Islet of Langerhans (tissue), 1 donor: ENCODE results near the gene STARD5.
"Not testable (repeated sequence)": the region's sequence is repeated elsewhere in the genome, so short reads cannot be mapped to it uniquely, and the experiment has no call there.

Experiments used
- FAIRE-seq: peaks from one replicate; lab custom pipeline; 2011; peaks lifted over from hg19 to GRCh38; lab: Jason Lieb, UNC

STARD5 gene

GRCh38 chr15:81323944-81324881 is at the start of gene STARD5:
Gene STARD5 (minus strand): TSS chr15:81324141. CDS start chr15:81324099, 42 bp downstream.
- no peak for FAIRE-seq

- no peak for FAIRE-seq
These were observed 49.2 kb upstream of the STARD5 start for GRCh38 chr15:81373176-81373575.

GRCh38 chr15:81372575-81372974 is 48.6 kb upstream of the STARD5 start:
- no peak for FAIRE-seq

GRCh38 chr15:81363718-81364500 is 40.0 kb upstream of the STARD5 start:
- FAIRE-seq, result no peak

DNA sequence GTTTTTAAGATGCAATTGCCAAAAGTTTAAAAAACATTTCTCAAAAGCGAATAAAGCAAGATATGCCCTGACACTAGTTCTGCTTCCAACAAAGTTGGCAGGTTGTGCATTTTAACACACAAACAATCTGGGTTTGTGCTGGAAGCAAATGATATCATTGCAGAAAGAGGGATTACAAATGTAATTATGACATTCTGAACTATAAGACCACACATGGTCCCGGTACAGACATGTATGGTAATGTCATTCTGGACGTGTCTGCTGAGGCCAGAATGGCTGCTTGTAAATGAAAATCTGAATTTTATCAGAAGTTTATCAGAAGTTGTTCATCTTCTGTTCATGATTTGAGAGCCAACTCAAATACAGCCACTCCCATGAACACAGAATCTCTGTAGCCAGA is 39.3 kb upstream of the STARD5 start:
- FAIRE-seq, result no peak

- no peak for FAIRE-seq
These were observed 38.8 kb upstream of the STARD5 start for GRCh38 chr15:81362790-81363189.

GRCh38 chr15:81361891-81362290 is 38.0 kb upstream of the STARD5 start:
- FAIRE-seq, result no peak

DNA sequence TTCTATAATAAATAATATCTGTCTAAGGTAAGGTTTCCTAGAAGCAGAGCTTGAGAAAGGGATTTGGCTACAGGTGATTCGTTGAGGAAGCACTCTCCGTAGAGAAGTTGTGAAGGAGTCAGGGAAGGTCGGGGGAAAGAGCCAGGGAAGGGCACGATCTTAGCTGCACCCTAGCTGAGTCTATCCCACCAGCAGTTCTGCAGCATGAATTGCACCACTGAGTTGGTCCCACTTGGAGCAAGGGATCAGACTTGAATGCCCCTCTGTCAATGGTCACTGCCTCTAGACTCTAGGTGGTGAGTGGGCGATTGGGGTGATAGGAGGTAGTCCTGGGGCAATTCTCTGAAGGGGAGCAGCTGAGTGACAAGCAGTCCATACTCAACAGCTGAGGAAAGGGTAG is 36.5 kb upstream of the STARD5 start:
- FAIRE-seq, result no peak

- FAIRE-seq, result no peak
These were observed 34.3 kb upstream of the STARD5 start for GRCh38 chr15:81358248-81358647.

- no peak for FAIRE-seq
These were observed 33.3 kb upstream of the STARD5 start for GRCh38 chr15:81357180-81357686.

GRCh38 chr15:81356252-81356651 is 32.3 kb upstream of the STARD5 start:
- no peak for FAIRE-seq

DNA sequence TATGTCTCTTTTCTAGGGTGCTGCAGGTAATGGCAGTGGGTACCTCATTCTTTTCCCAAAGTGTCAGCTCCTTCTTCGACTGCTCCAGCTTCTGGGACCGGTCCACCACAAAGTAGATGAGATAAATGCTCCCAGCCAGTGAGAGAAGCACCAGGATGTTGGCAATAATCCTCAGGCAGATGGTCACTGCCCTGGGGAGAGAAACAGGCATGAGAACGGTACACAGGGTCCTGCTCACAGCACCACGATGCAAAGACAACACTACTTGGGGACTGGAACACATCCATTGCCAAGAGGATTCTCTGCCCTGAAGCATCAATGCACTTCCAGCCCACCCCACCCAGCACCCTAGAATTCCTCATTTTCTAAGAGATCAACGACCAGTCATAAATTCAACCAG is 27.7 kb upstream of the STARD5 start:
- FAIRE-seq, result no peak

DNA sequence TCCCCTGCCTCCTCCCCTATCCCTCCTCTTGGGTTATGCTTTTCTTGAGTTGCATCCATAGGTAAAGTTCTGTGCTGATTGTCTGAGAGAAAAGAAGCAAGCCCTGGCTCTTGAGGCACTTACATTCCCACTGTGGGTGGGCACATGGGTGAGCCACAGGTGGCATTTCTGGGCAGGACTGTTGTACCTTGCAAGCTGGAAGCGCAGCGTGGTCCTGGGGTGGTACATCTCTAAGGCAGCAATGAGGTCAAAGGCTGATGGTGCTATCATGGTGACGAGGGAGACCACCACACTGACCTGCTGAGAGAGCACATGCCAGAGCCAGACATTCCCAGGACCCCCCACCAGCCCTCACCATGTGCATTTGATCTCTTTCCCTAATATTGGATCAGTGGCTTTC is 25.3 kb upstream of the STARD5 start:
- FAIRE-seq, result no peak

GRCh38 chr15:81348691-81349090 is 24.8 kb upstream of the STARD5 start:
- not testable (repeated sequence) for FAIRE-seq

DNA sequence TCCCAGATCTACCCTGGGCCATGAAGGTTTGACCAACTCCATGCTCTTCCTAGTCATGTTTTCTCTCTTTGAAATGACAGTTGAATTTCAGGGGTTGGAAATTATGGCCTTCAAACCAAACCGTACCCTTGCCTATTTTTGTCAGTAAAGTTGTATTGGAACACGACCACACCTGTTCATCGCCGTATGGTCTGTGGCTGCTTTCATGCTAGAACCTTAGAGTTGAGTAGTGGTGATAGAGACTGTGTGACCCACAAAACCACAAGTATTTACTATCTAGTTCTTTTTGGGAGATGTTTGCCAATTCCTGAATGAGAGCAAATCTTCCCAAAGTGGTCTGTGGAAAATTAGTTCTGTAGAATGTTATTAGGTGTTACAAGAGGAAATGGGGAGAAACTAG is 24.0 kb upstream of the STARD5 start:
- no peak for FAIRE-seq

- FAIRE-seq, result no peak
These were observed 22.7 kb upstream of the STARD5 start for GRCh38 chr15:81346611-81347010.

DNA sequence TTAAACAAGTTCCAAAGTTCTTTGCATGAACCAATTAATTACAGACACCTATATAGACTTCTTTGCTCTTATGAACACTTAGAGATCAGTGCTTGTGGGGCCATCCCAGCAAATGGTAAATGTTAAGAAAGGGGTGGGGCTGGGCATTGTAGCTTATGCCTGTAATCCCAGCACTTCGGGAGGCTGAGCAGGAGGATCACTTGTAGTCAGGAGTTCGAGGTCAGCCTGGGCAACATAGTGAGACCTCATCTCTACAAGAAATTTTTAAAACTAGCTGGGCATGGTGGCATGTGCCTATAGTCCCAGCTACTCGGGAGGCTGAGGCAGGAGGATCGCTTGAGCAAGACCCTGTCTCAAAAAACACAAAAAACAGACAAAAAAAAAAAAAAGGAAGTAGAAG is 19.4 kb upstream of the STARD5 start:
- FAIRE-seq, result no peak

GRCh38 chr15:81341351-81341750 is 17.4 kb upstream of the STARD5 start:
- no peak for FAIRE-seq

DNA sequence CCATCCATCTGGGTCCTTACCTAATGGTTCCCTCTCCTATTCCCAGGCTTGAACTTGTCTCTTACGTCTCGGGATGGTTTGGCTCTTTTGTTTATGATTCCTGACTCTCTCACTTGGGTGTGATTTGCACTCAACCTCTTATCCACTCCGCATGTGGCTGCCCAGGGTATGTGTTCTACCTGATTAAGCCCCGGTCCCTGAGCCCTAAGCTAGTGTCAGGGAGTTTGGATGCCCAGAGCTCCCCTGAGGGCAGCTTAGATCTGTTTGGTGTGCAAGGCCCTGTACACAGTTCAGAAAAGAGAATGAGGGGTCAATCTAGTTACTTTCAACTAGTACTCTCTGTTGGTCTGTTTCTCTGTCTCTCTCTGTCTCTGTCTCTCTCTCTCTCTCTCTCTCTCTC is 15.9 kb upstream of the STARD5 start:
- FAIRE-seq, result no peak

GRCh38 chr15:81339321-81339720 is 15.4 kb upstream of the STARD5 start:
- no peak for FAIRE-seq

DNA sequence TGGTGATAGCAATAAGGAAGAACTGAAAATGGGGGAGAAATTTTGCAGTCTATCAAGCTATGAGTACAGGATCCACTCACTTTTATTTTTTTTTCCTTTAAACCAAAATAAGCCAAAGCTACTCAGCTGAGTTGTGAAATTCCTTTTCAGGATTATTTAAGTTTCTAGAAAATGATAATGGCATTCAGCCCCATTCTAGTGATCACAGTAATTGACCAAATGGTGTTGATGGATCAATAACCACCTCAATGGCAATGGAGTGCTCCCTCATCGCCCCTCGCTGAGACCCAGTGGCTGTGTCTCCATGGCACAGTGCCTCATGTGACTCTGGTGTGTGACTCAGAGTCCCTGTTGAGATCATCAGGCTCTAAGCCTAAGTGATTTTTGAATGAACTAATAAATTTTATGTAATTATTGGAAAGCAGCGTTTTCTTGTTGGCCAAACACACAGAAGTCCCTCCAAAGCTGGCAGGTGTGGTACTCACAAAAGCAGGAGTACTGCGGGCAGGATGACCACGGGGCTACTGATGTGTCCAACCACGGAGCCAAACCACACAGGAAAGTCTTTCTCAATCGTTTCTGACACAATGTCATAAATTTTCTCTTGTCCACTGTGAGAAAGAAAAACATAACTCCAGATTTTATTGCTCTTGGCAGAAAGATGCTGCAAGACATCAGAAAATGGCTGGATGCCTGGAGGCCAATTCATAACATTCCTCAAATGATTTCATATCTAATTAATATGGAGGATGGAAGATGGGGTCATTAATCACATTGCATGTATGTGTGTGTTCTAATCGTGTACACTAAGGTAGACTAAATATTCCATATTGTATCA is 14.4 kb upstream of the STARD5 start:
- FAIRE-seq, result no peak

GRCh38 chr15:81337713-81338157 is 13.8 kb upstream of the STARD5 start:
- FAIRE-seq, result no peak
